ENCODE measurements around the gene POLR3GL.

POLR3GL gene

GRCh38 chr1:145937436-145937835 lies 27.1 kb upstream of the POLR3GL start:
- ATAC-seq (ENCODE audit: insufficient read depth, low read depth) (no peak), DNase-seq (no peak)
- Histone ChIP-seq H3K4me3 (ENCODE audit: low read depth in 1 of 2, low read length in 2 of 2) (no peak overlapping the region), H2AFZ (ENCODE audit: low read depth, low read length) (no peak overlapping the region), H4K20me1 (ENCODE audit: insufficient read depth, low read length) (no peaks in the 10 kb centered on the region), H3K9ac (ENCODE audit: low read depth, low read length) (no peak overlapping the region), H3K79me2 (ENCODE audit: insufficient read depth, low read length) (no peaks in the 10 kb centered on the region), H3K4me1 (ENCODE audit: insufficient read depth, low read length) (no peaks in the 10 kb centered on the region), H3K27ac (ENCODE audit: low read length) (no peak overlapping the region), H3K27me3 (ENCODE audit: insufficient read depth, low read length, poor library complexity) (no peaks in the 10 kb centered on the region), H3K9me3 (ENCODE audit: insufficient read depth, low read length, severe bottlenecking) (no peaks in the 10 kb centered on the region), H3K4me2 (ENCODE audit: insufficient read depth, low read length) (no peak overlapping the region), H3K36me3 (ENCODE audit: insufficient read depth, low read length) (peaks cover 54% of the 10 kb centered on the region)
- no peak for TF ChIP-seq EZH2 (IDR thresholded peaks at IDR 0.05; ENCODE audit: borderline replicate concordance, low read depth, low read length, severe bottlenecking)
- TF ChIP-seq, protein P1, sequence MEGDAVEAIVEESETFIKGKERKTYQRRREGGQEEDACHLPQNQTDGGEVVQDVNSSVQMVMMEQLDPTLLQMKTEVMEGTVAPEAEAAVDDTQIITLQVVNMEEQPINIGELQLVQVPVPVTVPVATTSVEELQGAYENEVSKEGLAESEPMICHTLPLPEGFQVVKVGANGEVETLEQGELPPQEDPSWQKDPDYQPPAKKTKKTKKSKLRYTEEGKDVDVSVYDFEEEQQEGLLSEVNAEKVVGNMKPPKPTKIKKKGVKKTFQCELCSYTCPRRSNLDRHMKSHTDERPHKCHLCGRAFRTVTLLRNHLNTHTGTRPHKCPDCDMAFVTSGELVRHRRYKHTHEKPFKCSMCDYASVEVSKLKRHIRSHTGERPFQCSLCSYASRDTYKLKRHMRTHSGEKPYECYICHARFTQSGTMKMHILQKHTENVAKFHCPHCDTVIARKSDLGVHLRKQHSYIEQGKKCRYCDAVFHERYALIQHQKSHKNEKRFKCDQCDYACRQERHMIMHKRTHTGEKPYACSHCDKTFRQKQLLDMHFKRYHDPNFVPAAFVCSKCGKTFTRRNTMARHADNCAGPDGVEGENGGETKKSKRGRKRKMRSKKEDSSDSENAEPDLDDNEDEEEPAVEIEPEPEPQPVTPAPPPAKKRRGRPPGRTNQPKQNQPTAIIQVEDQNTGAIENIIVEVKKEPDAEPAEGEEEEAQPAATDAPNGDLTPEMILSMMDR (IDR thresholded peaks at IDR 0.05; ENCODE audit: borderline replicate concordance, extremely low read depth, low read length, poor library complexity, severe bottlenecking) = no peak

GRCh38 chr1:145942405-145942804 lies 22.1 kb upstream of the POLR3GL start:
- no peaks in the 10 kb centered on the region for H3K4me1 ChIP-seq (ENCODE audit: insufficient read depth, low read length)
- H3K79me2 ChIP-seq (ENCODE audit: insufficient read depth, low read length) = peaks cover 5% of the 10 kb centered on the region; the same call in 1 of the 2 replicates
- ATAC-seq (ENCODE audit: insufficient read depth, low read depth) (no peak), DNase-seq (no peak)
- H3K4me2 ChIP-seq (ENCODE audit: insufficient read depth, low read length) = no peak overlapping the region
- no peak overlapping the region for H3K4me3 ChIP-seq (ENCODE audit: low read depth in 1 of 2, low read length in 2 of 2)
- H3K9ac ChIP-seq (ENCODE audit: low read depth, low read length) = no peak overlapping the region
- H3K9me3 ChIP-seq (ENCODE audit: insufficient read depth, low read length, severe bottlenecking) = no peaks in the 10 kb centered on the region
- no peak overlapping the region for H3K27ac ChIP-seq (ENCODE audit: low read length)
- no peaks in the 10 kb centered on the region for H4K20me1 ChIP-seq (ENCODE audit: insufficient read depth, low read length)
- TF ChIP-seq, protein P1 (IDR thresholded peaks at IDR 0.05; ENCODE audit: borderline replicate concordance, extremely low read depth, low read length, poor library complexity, severe bottlenecking) = no peak
- TF ChIP-seq EZH2 (IDR thresholded peaks at IDR 0.05; ENCODE audit: borderline replicate concordance, low read depth, low read length, severe bottlenecking) = no peak
- H3K36me3 ChIP-seq (ENCODE audit: insufficient read depth, low read length) = peaks cover 54% of the 10 kb centered on the region
- H2AFZ ChIP-seq (ENCODE audit: low read depth, low read length) = no peak overlapping the region
- H3K27me3 ChIP-seq (ENCODE audit: insufficient read depth, low read length, poor library complexity) = no peaks in the 10 kb centered on the region

- Histone ChIP-seq H3K79me2 (ENCODE audit: insufficient read depth, low read length) (peaks cover 5% of the 10 kb centered on the region; the same call in 1 of the 2 replicates), H3K9me3 (ENCODE audit: insufficient read depth, low read length, severe bottlenecking) (no peaks in the 10 kb centered on the region), H3K9ac (ENCODE audit: low read depth, low read length) (no peak overlapping the region), H3K27ac (ENCODE audit: low read length) (no peak overlapping the region), H3K27me3 (ENCODE audit: insufficient read depth, low read length, poor library complexity) (no peaks in the 10 kb centered on the region), H3K4me2 (ENCODE audit: insufficient read depth, low read length) (no peak overlapping the region), H2AFZ (ENCODE audit: low read depth, low read length) (no peak overlapping the region), H3K36me3 (ENCODE audit: insufficient read depth, low read length) (peaks cover 55% of the 10 kb centered on the region), H3K4me1 (ENCODE audit: insufficient read depth, low read length) (no peaks in the 10 kb centered on the region), H4K20me1 (ENCODE audit: insufficient read depth, low read length) (no peaks in the 10 kb centered on the region), H3K4me3 (ENCODE audit: low read depth in 1 of 2, low read length in 2 of 2) (no peak overlapping the region)
- DNase-seq (no peak), ATAC-seq (ENCODE audit: insufficient read depth, low read depth) (no peak)
- TF ChIP-seq, protein P1 (IDR thresholded peaks at IDR 0.05; ENCODE audit: borderline replicate concordance, extremely low read depth, low read length, poor library complexity, severe bottlenecking) = no peak
- no peak for TF ChIP-seq EZH2 (IDR thresholded peaks at IDR 0.05; ENCODE audit: borderline replicate concordance, low read depth, low read length, severe bottlenecking)
Measured at GRCh38 chr1:145942871-145943270, 21.6 kb upstream of the POLR3GL start.

- Histone ChIP-seq H3K4me1 (ENCODE audit: insufficient read depth, low read length) (no peaks in the 10 kb centered on the region), H3K4me3 (ENCODE audit: low read depth in 1 of 2, low read length in 2 of 2) (no peak overlapping the region), H4K20me1 (ENCODE audit: insufficient read depth, low read length) (no peaks in the 10 kb centered on the region; the same call in 1 of the 2 replicates), H2AFZ (ENCODE audit: low read depth, low read length) (no peak overlapping the region), H3K9me3 (ENCODE audit: insufficient read depth, low read length, severe bottlenecking) (no peaks in the 10 kb centered on the region), H3K9ac (ENCODE audit: low read depth, low read length) (no peak overlapping the region), H3K79me2 (ENCODE audit: insufficient read depth, low read length) (peaks cover 10% of the 10 kb centered on the region; the same call in 1 of the 2 replicates), H3K4me2 (ENCODE audit: insufficient read depth, low read length) (no peak overlapping the region), H3K27me3 (ENCODE audit: insufficient read depth, low read length, poor library complexity) (no peaks in the 10 kb centered on the region), H3K27ac (ENCODE audit: low read length) (no peak overlapping the region), H3K36me3 (ENCODE audit: insufficient read depth, low read length) (peaks cover 56% of the 10 kb centered on the region)
- DNase-seq = no peak
- ATAC-seq (ENCODE audit: insufficient read depth, low read depth) = no peak
- no peak for TF ChIP-seq EZH2 (IDR thresholded peaks at IDR 0.05; ENCODE audit: borderline replicate concordance, low read depth, low read length, severe bottlenecking)
- TF ChIP-seq, protein P1 (IDR thresholded peaks at IDR 0.05; ENCODE audit: borderline replicate concordance, extremely low read depth, low read length, poor library complexity, severe bottlenecking) = no peak
Measured at GRCh38 chr1:145944532-145944931, 20.0 kb upstream of the POLR3GL start.
